ENCODE measurements around the gene CLDN4. TPM values are rescaled to one million over a fixed set of nuclear protein-coding genes. Genes with fewer than 3 reads are reported as not detected.

CLDN4 gene
- total RNA-seq, 2 experiments from 2014 or later = 0.05 to 0.14 TPM

- Mint-ChIP-seq H3K4me1 (ENCODE audit: low read depth) (peaks cover 14% of the 10 kb centered on the region), H3K27me3 (no peaks in the 10 kb centered on the region), H3K27ac (no peak overlapping the region), H3K9me3 (no peaks in the 10 kb centered on the region), H3K4me3 (peak overlapping the region; percentile 25), H3K36me3 (ENCODE audit: low read depth) (no peaks in the 10 kb centered on the region)
- peaks cover 20% of the 10 kb centered on the region for H3K4me1 ChIP-seq (ENCODE audit: insufficient read depth, low read length)
- H3K27me3 ChIP-seq (ENCODE audit: control insufficient read depth in 1 of 2, insufficient read depth in 2 of 2, low read length in 2 of 2) = no peaks in the 10 kb centered on the region
- CTCF ChIA-PET = interaction anchor here (1.9 kb wide), 1 partner anchor 14 kb away, joined by 5 read pairs; no protein-coding TSS in a partner anchor
- no peak overlapping the region for H3K27ac ChIP-seq (ENCODE audit: low read depth in 1 of 2, low read length in 2 of 2)
- H3K4me3 ChIP-seq (ENCODE audit: low read length) = no peak overlapping the region
- no peak for DNase-seq
- no peak for TF ChIP-seq CTCF (IDR thresholded peaks at IDR 0.05)
- no peak for ATAC-seq (ENCODE audit: poor library complexity)
- intact Hi-C loops (cut with DNase I, micrococcal nuclease) = loop anchor here in 1 of 2 experiments (5.0 kb wide), 1 partner anchor 174 kb away; the partner anchor contains the start of gene VPS37D
- no peaks in the 10 kb centered on the region for H3K36me3 ChIP-seq (ENCODE audit: insufficient read depth, low read length)
- POLR2A ChIA-PET = no interaction called here
- H3K9me3 ChIP-seq (ENCODE audit: control insufficient read depth in 1 of 2, insufficient read depth in 1 of 2, low read length in 2 of 2) = no peaks in the 10 kb centered on the region
These were observed 10.1 kb downstream of the CLDN4 start for GRCh38 chr7:73840715-73841379.

- no peak overlapping the region for H3K27ac ChIP-seq (ENCODE audit: low read depth in 1 of 2, low read length in 2 of 2)
- POLR2A ChIA-PET = interaction anchor here (1.6 kb wide), 1 partner anchor 15 kb away, joined by 14 read pairs; no protein-coding TSS in a partner anchor
- no peak for TF ChIP-seq CTCF (IDR thresholded peaks at IDR 0.05)
These were observed 10.9 kb downstream of the CLDN4 start for GRCh38 chr7:73841689-73842066.

GRCh38 chr7:73842067-73842976 is 11.5 kb downstream of the CLDN4 start, which contains the start of gene METTL27:
Gene METTL27, minus strand, starts transcription at chr7:73842516. Its CDS starts 376 bp downstream, at chr7:73842140.
- Mint-ChIP-seq H3K27me3 (no peaks in the 10 kb centered on the region), H3K9me3 (no peaks in the 10 kb centered on the region), H3K4me3 (peak within 1 kb of the TSS; percentile 90), H3K27ac (peak within 1 kb of the TSS; percentile 61), H3K36me3 (ENCODE audit: low read depth) (no peaks in the 10 kb centered on the region), H3K4me1 (ENCODE audit: low read depth) (peaks cover 14% of the 10 kb centered on the region)
- Histone ChIP-seq H3K4me3 (ENCODE audit: low read length) (peak within 1 kb of the TSS; percentile 71), H3K36me3 (ENCODE audit: insufficient read depth, low read length) (no peaks in the 10 kb centered on the region), H3K4me1 (ENCODE audit: insufficient read depth, low read length) (peaks cover 20% of the 10 kb centered on the region), H3K27me3 (ENCODE audit: control insufficient read depth in 1 of 2, insufficient read depth in 2 of 2, low read length in 2 of 2) (no peaks in the 10 kb centered on the region), H3K27ac (ENCODE audit: low read depth in 1 of 2, low read length in 2 of 2) (no peak within 1 kb of the TSS), H3K9me3 (ENCODE audit: control insufficient read depth in 1 of 2, insufficient read depth in 1 of 2, low read length in 2 of 2) (no peaks in the 10 kb centered on the region)
- TF ChIP-seq CTCF (IDR thresholded peaks at IDR 0.05) = no peak
- DNase-seq (peak; percentile 79 to 94 (median 87)), ATAC-seq (ENCODE audit: poor library complexity) (peak; percentile 99)
- ChIA-PET CTCF (interaction anchor here (1.2 to 1.6 kb wide), 3 partner anchors 13 to 235 kb away, joined by 3 to 4 read pairs (median 3); no protein-coding TSS in a partner anchor), POLR2A (interaction anchor here (0.9 to 1.6 kb wide), 6 partner anchors 10 to 320 kb away, joined by 3 to 14 read pairs (median 4); partner anchors contain the start of genes ABHD11 and BAZ1B)
- intact Hi-C loops (cut with DNase I, micrococcal nuclease) = loop anchor here in 1 of 2 experiments (2.0 to 5.0 kb wide), 2 partner anchors 102 to 175 kb away; partner anchors contain the start of gene VPS37D

More at GRCh38 chr7:73841689-73842066, 10.9 kb downstream of the CLDN4 start:
- DNase-seq = no peak
- ATAC-seq (ENCODE audit: poor library complexity) = no peak
- H3K27me3 Mint-ChIP-seq = no peaks in the 10 kb centered on the region
- H3K36me3 ChIP-seq (ENCODE audit: insufficient read depth, low read length) = no peaks in the 10 kb centered on the region
- no peaks in the 10 kb centered on the region for H3K9me3 Mint-ChIP-seq
- no peaks in the 10 kb centered on the region for H3K36me3 Mint-ChIP-seq (ENCODE audit: low read depth)
- peak overlapping the region; percentile 90 for H3K4me3 Mint-ChIP-seq
- H3K9me3 ChIP-seq (ENCODE audit: control insufficient read depth in 1 of 2, insufficient read depth in 1 of 2, low read length in 2 of 2) = no peaks in the 10 kb centered on the region
- intact Hi-C loops (cut with DNase I, micrococcal nuclease) = loop anchor here in 1 of 2 experiments (2.0 to 5.0 kb wide), 2 partner anchors 101 to 174 kb away; partner anchors contain the start of gene VPS37D
- H3K4me1 Mint-ChIP-seq (ENCODE audit: low read depth) = peaks cover 14% of the 10 kb centered on the region
- H3K4me3 ChIP-seq (ENCODE audit: low read length) = peak overlapping the region; percentile 71
- H3K27ac Mint-ChIP-seq = no peak overlapping the region
- H3K4me1 ChIP-seq (ENCODE audit: insufficient read depth, low read length) = peaks cover 20% of the 10 kb centered on the region
- CTCF ChIA-PET = interaction anchor here (1.6 kb wide), 1 partner anchor 235 kb away, joined by 3 read pairs; no protein-coding TSS in a partner anchor
- no peaks in the 10 kb centered on the region for H3K27me3 ChIP-seq (ENCODE audit: control insufficient read depth in 1 of 2, insufficient read depth in 2 of 2, low read length in 2 of 2)
